DND-41 (cell line): ENCODE data around the gene MAST3.

Source experiments
- EZH2 ChIP-seq: IDR thresholded peaks from 3 replicates; pipeline ENCODE4 v1.6.1; 2012; ENCODE audit warnings: borderline replicate concordance, low read depth, mild to moderate bottlenecking, moderate library complexity, low read length, inconsistent platforms; ENCODE audit not compliant: severe bottlenecking
- TF ChIP-seq, protein P1 (sequence below): IDR thresholded peaks from 2 replicates; pipeline ENCODE4 v1.5.1; 2012; ENCODE audit warnings: borderline replicate concordance, low read length, moderate library complexity, mild to moderate bottlenecking; ENCODE audit not compliant: poor library complexity, severe bottlenecking; ENCODE audit errors: extremely low read depth

DNA sequence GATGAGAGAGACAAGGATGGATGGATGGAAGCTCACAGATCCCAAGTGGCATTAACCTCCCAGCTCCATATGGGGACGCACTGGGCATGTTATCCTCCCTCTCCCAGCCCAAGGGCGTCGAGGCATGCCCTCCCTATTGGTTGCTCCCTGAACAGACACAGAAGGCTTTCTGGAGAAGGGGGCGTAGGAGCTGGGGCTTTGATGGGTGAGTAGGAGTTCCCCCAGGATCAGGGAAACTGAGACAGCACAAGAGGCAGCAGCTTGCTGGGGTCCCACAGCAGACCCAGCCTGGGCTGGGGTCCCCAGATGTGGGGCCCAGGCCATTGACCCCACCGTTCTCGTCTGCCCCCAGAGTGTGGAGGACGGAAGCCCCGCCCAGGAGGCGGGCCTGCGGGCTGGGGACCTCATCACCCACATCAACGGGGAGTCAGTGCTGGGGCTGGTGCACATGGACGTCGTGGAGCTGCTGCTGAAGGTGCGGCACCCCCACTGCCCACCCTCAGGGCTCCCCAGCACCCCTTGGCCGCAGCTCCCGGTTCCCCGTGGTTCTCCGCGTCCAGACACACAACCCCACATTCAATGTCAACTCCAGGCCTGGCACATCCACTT is 47.9 kb downstream of the MAST3 start:
- TF ChIP-seq, protein P1, sequence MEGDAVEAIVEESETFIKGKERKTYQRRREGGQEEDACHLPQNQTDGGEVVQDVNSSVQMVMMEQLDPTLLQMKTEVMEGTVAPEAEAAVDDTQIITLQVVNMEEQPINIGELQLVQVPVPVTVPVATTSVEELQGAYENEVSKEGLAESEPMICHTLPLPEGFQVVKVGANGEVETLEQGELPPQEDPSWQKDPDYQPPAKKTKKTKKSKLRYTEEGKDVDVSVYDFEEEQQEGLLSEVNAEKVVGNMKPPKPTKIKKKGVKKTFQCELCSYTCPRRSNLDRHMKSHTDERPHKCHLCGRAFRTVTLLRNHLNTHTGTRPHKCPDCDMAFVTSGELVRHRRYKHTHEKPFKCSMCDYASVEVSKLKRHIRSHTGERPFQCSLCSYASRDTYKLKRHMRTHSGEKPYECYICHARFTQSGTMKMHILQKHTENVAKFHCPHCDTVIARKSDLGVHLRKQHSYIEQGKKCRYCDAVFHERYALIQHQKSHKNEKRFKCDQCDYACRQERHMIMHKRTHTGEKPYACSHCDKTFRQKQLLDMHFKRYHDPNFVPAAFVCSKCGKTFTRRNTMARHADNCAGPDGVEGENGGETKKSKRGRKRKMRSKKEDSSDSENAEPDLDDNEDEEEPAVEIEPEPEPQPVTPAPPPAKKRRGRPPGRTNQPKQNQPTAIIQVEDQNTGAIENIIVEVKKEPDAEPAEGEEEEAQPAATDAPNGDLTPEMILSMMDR, result no peak
- TF ChIP-seq EZH2, result no peak
